SK-N-SH (cell line): ENCODE results near the gene LHPP. TPM values are rescaled to one million over a fixed set of nuclear protein-coding genes. Genes with fewer than 3 reads are reported as not detected.

Experiments
- CTCF ChIA-PET: fragments of 300-600, 350-600 bp; formaldehyde crosslinking; extraction: SDS; loops from one replicate; lab custom pipeline; 2021; lab: Yijun Ruan, JAX
- POLR2A ChIA-PET: fragments of 350-600 bp; sonication (Branson Sonifier 250); formaldehyde crosslinking; extraction: SDS; loops from one replicate; lab custom pipeline; 2020; ENCODE audit warnings: antibody characterized with exemption, inconsistent platforms; lab: Yijun Ruan, JAX
- DNase-seq: peaks from one replicate; pipeline ENCODE4 v3.0.0; 2012
- H2AFZ ChIP-seq: fragments of 200-600 bp; sonication (generic); 2 replicates; pipeline ENCODE4 v1.8.1; 2016; ENCODE audit warnings: antibody characterized with exemption, mild to moderate bottlenecking, low read depth
- H3F3A ChIP-seq: fragments of 200-600 bp; sonication (generic); replicated peaks from 2 replicates; pipeline ENCODE3; 2016; ENCODE audit warnings: antibody characterized with exemption, mild to moderate bottlenecking; ENCODE audit not compliant: insufficient read depth
- H3K27ac ChIP-seq, 2 experiments: fragments of 200-500 bp in 1 of 2; fragments of 200-600 bp in 1 of 2; sonication (Bioruptor generic) in 1 of 2; sonication (generic), shearing (Covaris generic) in 1 of 2; 2 replicates each; pipeline versions ENCODE4 v1.5.1 to v1.6.1; 2014 to 2016; ENCODE audit warnings: low read depth in 2 of 2, inconsistent platforms in 1 of 2, low read length in 1 of 2, mild to moderate bottlenecking in 1 of 2, mixed read lengths in 1 of 2
- H3K27me3 ChIP-seq: fragments of 200-600 bp; sonication (generic), shearing (Covaris generic); 2 replicates; pipeline ENCODE4 v1.6.1; 2016; ENCODE audit warnings: mixed run types; ENCODE audit not compliant: insufficient read depth
- H3K36me3 ChIP-seq, 2 experiments: fragments of 200-500 bp in 1 of 2; fragments of 200-600 bp in 1 of 2; sonication (Bioruptor generic) in 1 of 2; sonication (generic) in 1 of 2; replicated peaks in 1 of 2; 2 replicates each; pipeline versions ENCODE3 to v1.5.1; 2014 to 2016; ENCODE audit warnings: low read length in 1 of 2, mild to moderate bottlenecking in 1 of 2; ENCODE audit not compliant: insufficient read depth in 2 of 2, control insufficient read depth in 1 of 2
- H3K4me1 ChIP-seq, 2 experiments: fragments of 200-500 bp in 1 of 2; fragments of 200-600 bp in 1 of 2; sonication (Bioruptor generic) in 1 of 2; sonication (generic), shearing (Covaris generic) in 1 of 2; 2 replicates each; pipeline versions ENCODE4 v1.5.1 to v1.6.1; 2014 to 2016; ENCODE audit warnings: low read depth in 1 of 2, low read length in 1 of 2, mixed run types in 1 of 2; ENCODE audit not compliant: insufficient read depth in 2 of 2, control insufficient read depth in 1 of 2
- H3K4me2 ChIP-seq: fragments of 200-600 bp; sonication (generic), shearing (Covaris generic); 2 replicates; pipeline ENCODE4 v1.6.1; 2017; ENCODE audit warnings: mixed run types
- H3K4me3 ChIP-seq, 2 experiments: fragments of 200-500 bp in 1 of 2; fragments of 200-600 bp in 1 of 2; sonication (Bioruptor generic) in 1 of 2; sonication (generic), shearing (Covaris generic) in 1 of 2; 2 replicates each; pipeline versions ENCODE4 v1.5.1 to v1.8.1; 2014 to 2016; ENCODE audit warnings: low read depth in 2 of 2, inconsistent platforms in 1 of 2, low read length in 1 of 2, mild to moderate bottlenecking in 1 of 2, mixed read lengths in 1 of 2, moderate library complexity in 1 of 2
- H3K79me2 ChIP-seq: fragments of 200-600 bp; sonication (generic); 2 replicates; pipeline ENCODE4 v1.8.1; 2017; ENCODE audit warnings: mild to moderate bottlenecking; ENCODE audit not compliant: insufficient read depth
- H3K9ac ChIP-seq: fragments of 200-600 bp; sonication (generic); 2 replicates; pipeline ENCODE4 v1.6.1; 2017; ENCODE audit warnings: mixed run types
- H3K9me2 ChIP-seq: fragments of 200-600 bp; sonication (generic); 2 replicates; pipeline ENCODE4 v1.6.1; 2017; ENCODE audit warnings: mixed run types
- H3K9me3 ChIP-seq: fragments of 200-600 bp; sonication (generic); 2 replicates; pipeline ENCODE4 v1.6.1; 2017; ENCODE audit warnings: mixed run types, mild to moderate bottlenecking, moderate library complexity
- H4K20me1 ChIP-seq: fragments of 200-600 bp; sonication (generic); 2 replicates; pipeline ENCODE4 v1.6.1; 2017; ENCODE audit warnings: mild to moderate bottlenecking, mixed run types; ENCODE audit not compliant: insufficient read depth
- ELF1 ChIP-seq: IDR thresholded peaks from 2 replicates; pipeline ENCODE4 v1.4.0; 2012
- FOSL2 ChIP-seq: IDR thresholded peaks from 2 replicates; pipeline ENCODE4 v1.4.0; 2012; ENCODE audit warnings: low read depth, mild to moderate bottlenecking, moderate library complexity, borderline replicate concordance
- GABPA ChIP-seq: IDR thresholded peaks from 2 replicates; pipeline ENCODE4 v1.4.0; 2012; ENCODE audit warnings: low read depth, mild to moderate bottlenecking
- JUND ChIP-seq: IDR thresholded peaks from 2 replicates; pipeline ENCODE4 v1.4.0; 2012
- MXI1 ChIP-seq: IDR thresholded peaks from 2 replicates; pipeline ENCODE4 v1.6.1; 2012; ENCODE audit warnings: mild to moderate bottlenecking, low read depth, low read length, improper control_type of control experiment
- NFIC ChIP-seq: IDR thresholded peaks from 2 replicates; pipeline ENCODE4 v1.4.0; 2012; ENCODE audit warnings: borderline replicate concordance
- PBX3 ChIP-seq: IDR thresholded peaks from 2 replicates; pipeline ENCODE4; 2012
- POLR2AphosphoS5 ChIP-seq: IDR thresholded peaks from 2 replicates; pipeline ENCODE4 v1.6.1; 2012; ENCODE audit warnings: low read depth, low read length
- RFX5 ChIP-seq: IDR thresholded peaks from 2 replicates; pipeline ENCODE4 v1.6.1; 2012; ENCODE audit warnings: mild to moderate bottlenecking, improper control_type of control experiment, low read length
- RXRA ChIP-seq: IDR thresholded peaks from 2 replicates; pipeline ENCODE4 v1.4.0; 2012; ENCODE audit warnings: low read depth, mild to moderate bottlenecking, borderline replicate concordance
- TCF12 ChIP-seq: IDR thresholded peaks from 2 replicates; pipeline ENCODE4 v1.4.0; 2012
- ZBTB33 ChIP-seq: IDR thresholded peaks from 2 replicates; pipeline ENCODE4 v1.4.0; 2012; ENCODE audit warnings: low read depth, borderline replicate concordance
- WGBS: methylation state at CpG from one replicate; pipeline ENCODE4 v1.1.6; 2017; ENCODE audit warnings: low lambda C conversion rate; 5-methylcytosine and 5-hydroxymethylcytosine counted together
- polyA plus RNA-seq, 3 experiments: library from polyadenylated mRNA; depleted of rRNA; stranded (reverse); fragments of >200 nt; gene quantifications; 2 replicates each; pipeline ENCODE4 v1.2.3, GENCODE V29; 2012

The LHPP gene
- polyA plus RNA-seq, 1 of the 3 experiments (the other 2 are of a cell fraction), result 29.8 TPM

GRCh38 chr10:124598773-124599587 lies 137.4 kb downstream of the LHPP start (continued):
- TF ChIP-seq PBX3, result no peak
- no peak for TF ChIP-seq MXI1
- TF ChIP-seq RFX5, result no peak
- no peak for TF ChIP-seq GABPA
- no peak for TF ChIP-seq FOSL2
- no peak for TF ChIP-seq ZBTB33

- no peaks in the 10 kb centered on the region for H3K27me3 ChIP-seq
- H3K9me2 ChIP-seq, result no peaks in the 10 kb centered on the region
- H3F3A ChIP-seq, result no peaks in the 10 kb centered on the region
- H4K20me1 ChIP-seq, result no peaks in the 10 kb centered on the region
- POLR2A ChIA-PET, result no interaction called here
- 78% methylated on average over 6 of the region's 7 CpGs for whole genome bisulfite sequencing
- no peaks in the 10 kb centered on the region for H3K36me3 ChIP-seq
- H3K79me2 ChIP-seq, result no peaks in the 10 kb centered on the region
- H3K9ac ChIP-seq, result no peak overlapping the region
- no peak overlapping the region for H3K4me3 ChIP-seq
- H3K4me2 ChIP-seq, result no peak overlapping the region
- TF ChIP-seq MXI1, result no peak
- no peak for TF ChIP-seq ELF1
- no peak for TF ChIP-seq TCF12
- no peak for TF ChIP-seq NFIC
- TF ChIP-seq JUND, result no peak
- TF ChIP-seq RFX5, result no peak
- no peak for TF ChIP-seq RXRA
- TF ChIP-seq POLR2AphosphoS5, result no peak
- TF ChIP-seq, all 33 proteins: peak for 0
- CTCF ChIA-PET, result no interaction called here
- Histone ChIP-seq H3K4me1 (peaks cover 0 to 11% of the 10 kb centered on the region in 2 experiments; a peak in 1 of 4 replicates), H2AFZ (no peak overlapping the region), H3K27ac (no peak overlapping the region), H3K9me3 (no peaks in the 10 kb centered on the region)
- no peak for DNase-seq
Measured at GRCh38 chr10:124599588-124600050, 138.0 kb downstream of the LHPP start.
